ENCODE measurements around the gene CLCNKA.

Gene CLCNKA

GRCh38 chr1:16006010-16006409, 15.8 kb upstream of the CLCNKA start:
- Histone ChIP-seq H3K79me2 (no peaks in the 10 kb centered on the region), H3K9me3 (ENCODE audit: control insufficient read depth, low read length) (no peaks in the 10 kb centered on the region), H3K4me3 (ENCODE audit: low read depth, low read length) (no peak overlapping the region), H3K9ac (no peak overlapping the region), H3K27me3 (ENCODE audit: control insufficient read depth, insufficient read depth, low read length) (no peaks in the 10 kb centered on the region), H3K4me2 (ENCODE audit: low read length) (no peak overlapping the region), H2AFZ (no peak overlapping the region), H3K27ac (no peak overlapping the region), H3K4me1 (no peaks in the 10 kb centered on the region), H3K36me3 (ENCODE audit: control insufficient read depth, insufficient read depth, low read length) (no peaks in the 10 kb centered on the region)
- TF ChIP-seq CTCF (IDR thresholded peaks at IDR 0.05): no peak

- H3K27me3 ChIP-seq (ENCODE audit: control insufficient read depth, insufficient read depth, low read length): no peaks in the 10 kb centered on the region
- H3K4me1 ChIP-seq: no peaks in the 10 kb centered on the region
- H3K36me3 ChIP-seq (ENCODE audit: control insufficient read depth, insufficient read depth, low read length): no peaks in the 10 kb centered on the region
- no peak overlapping the region for H3K9ac ChIP-seq
- H3K27ac ChIP-seq: no peak overlapping the region
- no peaks in the 10 kb centered on the region for H3K79me2 ChIP-seq
- TF ChIP-seq CTCF (IDR thresholded peaks at IDR 0.05): no peak
- H3K4me2 ChIP-seq (ENCODE audit: low read length): no peak overlapping the region
- H3K4me3 ChIP-seq (ENCODE audit: low read depth, low read length): no peak overlapping the region
- no peak overlapping the region for H2AFZ ChIP-seq
- no peaks in the 10 kb centered on the region for H3K9me3 ChIP-seq (ENCODE audit: control insufficient read depth, low read length)
These were observed 15.0 kb upstream of the CLCNKA start for GRCh38 chr1:16006552-16007485.

GRCh38 chr1:16007671-16008341, 14.0 kb upstream of the CLCNKA start:
- no peak overlapping the region for H3K4me2 ChIP-seq (ENCODE audit: low read length)
- peaks cover 4% of the 10 kb centered on the region for H3K4me1 ChIP-seq
- no peaks in the 10 kb centered on the region for H3K9me3 ChIP-seq (ENCODE audit: control insufficient read depth, low read length)
- TF ChIP-seq CTCF (IDR thresholded peaks at IDR 0.05): no peak
- no peak overlapping the region for H3K9ac ChIP-seq
- H2AFZ ChIP-seq: no peak overlapping the region
- H3K79me2 ChIP-seq: no peaks in the 10 kb centered on the region
- no peaks in the 10 kb centered on the region for H3K27me3 ChIP-seq (ENCODE audit: control insufficient read depth, insufficient read depth, low read length)
- H3K4me3 ChIP-seq (ENCODE audit: low read depth, low read length): no peak overlapping the region
- H3K36me3 ChIP-seq (ENCODE audit: control insufficient read depth, insufficient read depth, low read length): no peaks in the 10 kb centered on the region
- no peak overlapping the region for H3K27ac ChIP-seq

- Histone ChIP-seq H3K4me1 (peaks cover 4% of the 10 kb centered on the region), H3K27ac (no peak overlapping the region), H3K4me3 (ENCODE audit: low read depth, low read length) (no peak overlapping the region), H3K9ac (no peak overlapping the region), H3K9me3 (ENCODE audit: control insufficient read depth, low read length) (no peaks in the 10 kb centered on the region), H3K27me3 (ENCODE audit: control insufficient read depth, insufficient read depth, low read length) (no peaks in the 10 kb centered on the region), H3K36me3 (ENCODE audit: control insufficient read depth, insufficient read depth, low read length) (no peaks in the 10 kb centered on the region), H2AFZ (no peak overlapping the region), H3K4me2 (ENCODE audit: low read length) (no peak overlapping the region), H3K79me2 (no peaks in the 10 kb centered on the region)
- TF ChIP-seq CTCF (IDR thresholded peaks at IDR 0.05): peak; percentile 86
These were observed 12.8 kb upstream of the CLCNKA start for GRCh38 chr1:16009030-16009460.

Data from parathyroid adenoma (tissue), 2 donors.